Type B pancreatic cell (in vitro differentiated cells): Measurements from ENCODE around the gene PLEKHG4. TPM values are rescaled to one million over a fixed set of nuclear protein-coding genes. Genes with fewer than 3 reads are reported as not detected.

Experiments used
- DNase-seq: peaks from one replicate; pipeline ENCODE4 v3.0.0; 2021; ENCODE audit warnings: mixed read lengths; ENCODE audit not compliant: unreplicated experiment; ENCODE audit errors: extremely low spot score
- H3K27ac Mint-ChIP-seq: 2 replicates; pipeline ENCODE4 v1.8.0; 2021; ENCODE audit warnings: mild to moderate bottlenecking, mixed read lengths
- H3K27me3 Mint-ChIP-seq: 2 replicates; pipeline ENCODE4 v1.8.0; 2021; ENCODE audit warnings: mixed read lengths
- H3K36me3 Mint-ChIP-seq: 2 replicates; pipeline ENCODE4 v1.8.0; 2021; ENCODE audit warnings: mixed read lengths
- H3K4me1 Mint-ChIP-seq: one replicate; pipeline ENCODE4 v1.8.0; 2021; ENCODE audit warnings: mixed read lengths; ENCODE audit not compliant: unreplicated experiment
- H3K4me3 Mint-ChIP-seq: 2 replicates; pipeline ENCODE4 v1.8.0; 2021; ENCODE audit warnings: mild to moderate bottlenecking, mixed read lengths
- H3K9me3 Mint-ChIP-seq: 2 replicates; pipeline ENCODE4 v1.8.0; 2021; ENCODE audit warnings: mixed read lengths
- CTCF ChIP-seq: fragments of 200-600 bp; sonication (generic); conservative IDR thresholded peaks from 2 replicates; pipeline ENCODE4 v1.5.0; 2021; ENCODE audit warnings: antibody characterized with exemption, mild to moderate bottlenecking
- total RNA-seq: library from RNA; stranded (reverse); gene quantifications from 2 replicates; pipeline ENCODE4 v1.2.1, GENCODE V29; 2021; ENCODE audit warnings: low replicate concordance

The PLEKHG4 gene
- total RNA-seq, 1 donor from 2014 or later, result 3.8 TPM

GRCh38 chr16:67277294-67277998 is 1.9 kb upstream of the PLEKHG4 start:
- Mint-ChIP-seq H3K9me3 (no peaks in the 10 kb centered on the region), H3K4me3 (peak overlapping the region; percentile 14), H3K27ac (no peak overlapping the region)

GRCh38 chr16:67277999-67278772 is 1.1 kb upstream of the PLEKHG4 start:
- no peaks in the 10 kb centered on the region for H3K36me3 Mint-ChIP-seq
- no peak for DNase-seq

More at GRCh38 chr16:67277294-67277998, 1.9 kb upstream of the PLEKHG4 start:
- Mint-ChIP-seq H3K27me3 (no peaks in the 10 kb centered on the region), H3K4me1 (no peaks in the 10 kb centered on the region), H3K36me3 (no peaks in the 10 kb centered on the region)
- no peak for DNase-seq
- TF ChIP-seq CTCF, result no peak

DNA sequence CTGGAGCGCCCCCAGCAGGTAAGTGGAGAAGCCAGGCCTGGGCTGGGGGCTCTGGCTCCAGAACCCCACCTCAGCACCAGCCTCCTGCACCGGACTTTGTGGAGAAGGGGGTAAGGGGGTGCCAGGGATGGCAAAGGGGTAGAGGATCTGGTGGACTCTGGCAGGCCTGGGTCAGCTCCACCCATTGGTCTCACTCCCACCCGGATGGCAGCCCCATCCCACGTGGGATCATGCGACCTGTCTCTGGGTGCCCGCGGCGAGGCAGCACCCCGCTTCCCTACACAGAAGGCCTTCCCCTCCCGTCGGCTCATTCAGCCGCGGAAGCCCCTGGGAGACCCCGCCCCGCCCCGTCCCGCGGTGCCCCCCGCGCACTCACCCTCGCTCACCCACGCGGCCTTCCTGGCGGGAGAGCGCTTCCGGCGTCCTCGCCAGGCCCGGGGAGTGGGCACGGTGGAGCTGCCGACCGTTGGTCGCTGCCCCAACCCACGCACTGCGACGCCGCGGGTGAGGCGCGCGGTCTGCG is 498 bp upstream of the PLEKHG4 start:
- DNase-seq, result no peak
- no peak overlapping the region for H3K27ac Mint-ChIP-seq
- no peaks in the 10 kb centered on the region for H3K9me3 Mint-ChIP-seq
- H3K36me3 Mint-ChIP-seq, result no peaks in the 10 kb centered on the region
- no peak for TF ChIP-seq CTCF
- H3K4me3 Mint-ChIP-seq, result peak overlapping the region; percentile 78
- H3K4me1 Mint-ChIP-seq, result no peaks in the 10 kb centered on the region
- H3K27me3 Mint-ChIP-seq, result peaks cover 5% of the 10 kb centered on the region

More at GRCh38 chr16:67277999-67278772, 1.1 kb upstream of the PLEKHG4 start:
- H3K27ac Mint-ChIP-seq, result no peak overlapping the region
- no peaks in the 10 kb centered on the region for H3K27me3 Mint-ChIP-seq
- TF ChIP-seq CTCF, result no peak
- H3K4me3 Mint-ChIP-seq, result peak overlapping the region; percentile 78
- H3K9me3 Mint-ChIP-seq, result no peaks in the 10 kb centered on the region
- no peaks in the 10 kb centered on the region for H3K4me1 Mint-ChIP-seq

DNA sequence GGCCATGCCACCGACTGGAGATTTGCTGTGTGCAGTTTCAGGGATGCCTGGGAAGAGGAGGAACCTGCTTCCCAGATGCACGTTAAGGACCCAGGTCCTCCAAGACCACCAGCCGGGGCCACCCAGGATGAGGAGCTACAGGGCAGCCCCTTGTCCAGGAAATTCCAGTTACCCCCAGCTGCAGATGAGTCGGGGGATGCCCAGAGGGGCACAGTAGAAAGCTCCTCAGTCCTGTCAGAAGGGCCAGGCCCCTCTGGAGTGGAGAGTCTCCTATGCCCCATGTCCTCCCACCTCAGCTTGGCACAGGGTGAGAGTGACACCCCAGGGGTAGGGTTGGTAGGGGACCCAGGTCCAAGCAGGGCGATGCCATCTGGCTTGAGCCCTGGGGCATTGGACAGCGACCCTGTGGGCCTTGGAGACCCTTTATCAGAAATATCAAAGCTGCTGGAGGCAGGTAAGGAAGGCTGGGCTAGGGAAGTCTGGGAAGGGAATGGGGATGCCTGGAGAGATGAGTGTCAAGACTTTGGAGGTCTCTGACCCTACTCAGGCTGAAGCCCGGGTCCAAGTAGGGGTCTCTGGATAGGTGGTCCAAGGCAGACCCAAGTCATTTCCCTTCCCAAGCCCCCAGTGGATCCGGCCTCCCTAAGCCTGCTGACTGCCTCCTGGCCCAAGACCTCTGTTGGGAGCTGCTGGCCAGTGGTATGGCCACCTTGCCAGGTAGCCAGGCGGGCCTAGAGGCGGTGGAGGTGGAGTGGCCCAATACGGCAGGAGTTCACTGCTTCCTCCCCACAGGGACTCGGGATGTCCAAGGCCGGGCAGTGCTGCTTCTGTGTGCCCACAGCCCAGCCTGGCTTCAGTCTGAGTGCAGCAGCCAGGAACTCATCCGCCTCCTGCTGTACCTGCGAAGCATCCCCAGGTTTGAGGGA is 1.0 kb downstream of the PLEKHG4 start:
- peaks cover 5% of the 10 kb centered on the region for H3K27me3 Mint-ChIP-seq
- no peak overlapping the region for H3K27ac Mint-ChIP-seq
- TF ChIP-seq CTCF, result no peak
- H3K9me3 Mint-ChIP-seq, result no peaks in the 10 kb centered on the region
- no peaks in the 10 kb centered on the region for H3K4me1 Mint-ChIP-seq
- H3K4me3 Mint-ChIP-seq, result no peak overlapping the region
- no peaks in the 10 kb centered on the region for H3K36me3 Mint-ChIP-seq
- DNase-seq, result no peak
